ENCODE data around the gene PRKAB2. TPM values are rescaled to one million over a fixed set of nuclear protein-coding genes. Genes with fewer than 3 reads are reported as not detected.

PRKAB2 gene
- total and polyA plus RNA-seq, 2 donors (not counting 1 experiment from before 2014, with no cell fraction given) = 8.4 to 17.1 TPM

GRCh38 chr1:147105909-147106308, 66.4 kb downstream of the PRKAB2 start:
- Histone ChIP-seq H3K4me3 (ENCODE audit: control extremely low read depth in 1 of 5, extremely low read depth in 1 of 5, insufficient read depth in 1 of 5, low read depth in 2 of 5, low read length in 4 of 5) (no peak overlapping the region), H3K4me1 (ENCODE audit: control insufficient read depth in 2 of 2, insufficient read depth in 2 of 2, low read length in 2 of 2) (peaks cover 0 to 4% of the 10 kb centered on the region in 2 donors), H3K79me2 (ENCODE audit: control insufficient read depth, insufficient read depth, low read length) (no peaks in the 10 kb centered on the region), H3K4me2 (replicated peaks; ENCODE audit: low read depth, low read length, poor library complexity, severe bottlenecking) (no peak overlapping the region), H3K9me3 (ENCODE audit: control extremely low read depth in 1 of 3, control insufficient read depth in 2 of 3, insufficient read depth in 1 of 3, low read length in 2 of 3) (no peaks in the 10 kb centered on the region), H4K20me1 (ENCODE audit: control insufficient read depth, insufficient read depth, low read length, poor library complexity, severe bottlenecking) (no peaks in the 10 kb centered on the region), H3K27ac (ENCODE audit: low read length in 2 of 2) (no peak overlapping the region), H2AFZ (ENCODE audit: insufficient read depth, low read depth, low read length, poor library complexity, severe bottlenecking) (no peak overlapping the region), H3K27me3 (replicated peaks in 1 of 4; ENCODE audit: control extremely low read depth in 1 of 4, control insufficient read depth in 3 of 4, insufficient read depth in 4 of 4, low read length in 3 of 4) (peaks cover 0 to 11% (median 6%) of the 10 kb centered on the region in 4 experiments), H3K9ac (ENCODE audit: low read length) (no peak overlapping the region), H3K36me3 (replicated peaks in 1 of 2; ENCODE audit: control extremely low read depth in 1 of 2, control insufficient read depth in 1 of 2, extremely low read depth in 1 of 2, insufficient read depth in 2 of 2, low read length in 1 of 2) (no peaks in the 10 kb centered on the region)
- intact Hi-C loops (cut with micrococcal nuclease) = no loop called here
- Mint-ChIP-seq H3K4me1 (peaks cover 7% of the 10 kb centered on the region), H3K9me3 (ENCODE audit: insufficient read depth) (no peaks in the 10 kb centered on the region), H3K27me3 (peaks cover 34% of the 10 kb centered on the region), H3K4me3 (no peak overlapping the region), H3K27ac (no peak overlapping the region)
- POLR2A ChIA-PET = no interaction called here
- CTCF ChIA-PET = no interaction called here
- ATAC-seq (ENCODE audit: low read depth) (no peak), DNase-seq (no peak)
- WGBS (ENCODE audit: insufficient coverage) = 83% methylated on average over 5 of the region's 8 CpGs
- no peak for TF ChIP-seq EZH2 (IDR thresholded peaks at IDR 0.05; ENCODE audit: borderline replicate concordance, insufficient read depth, low read depth, low read length, poor library complexity, severe bottlenecking)
- no peak for TF ChIP-seq CTCF (IDR thresholded peaks at IDR 0.05)

Other genes starting within 250 kb of the PRKAB2 start
- 43.6 and 44.8 TPM in 2 replicates for gene NBPF12, start 234.1 kb downstream of the PRKAB2 start, total RNA-seq
- 19.4 and 25.2 TPM in 2 replicates for gene NBPF12, start 234.1 kb downstream of the PRKAB2 start, polyA plus RNA-seq
- 4.4 and 5.5 TPM in 2 replicates for gene FMO5, start 52.9 kb upstream of the PRKAB2 start, total RNA-seq
- 7.8 and 11.8 TPM in 2 replicates for gene FMO5, start 52.9 kb upstream of the PRKAB2 start, polyA plus RNA-seq
- 54.6 and 55.2 TPM in 2 replicates for gene CHD1L, start 70.2 kb upstream of the PRKAB2 start, total RNA-seq
- gene CHD1L, start 70.2 kb upstream of the PRKAB2 start, polyA plus RNA-seq = 32.4 and 42.3 TPM in 2 replicates